Lower lobe of right lung (tissue), 2 donors: ENCODE results near the gene IQCM. TPM values are rescaled to one million over a fixed set of nuclear protein-coding genes. Genes with fewer than 3 reads are reported as not detected.

Experiments
- ATAC-seq, 2 donors: fragments of 200-7000 bp; cut with Tn5 transposase; one replicate each; pipeline ENCODE4 v1.9.1; 2020 to 2022; ENCODE audit warnings: mild to moderate bottlenecking in 2 of 2, moderate library complexity in 2 of 2
- DNase-seq: peaks from one replicate; pipeline ENCODE4 v3.0.0-alpha.2; 2020
- H3K27ac ChIP-seq: fragments of 200-600 bp; one replicate; pipeline ENCODE4 v1.8.0; 2022
- H3K27me3 ChIP-seq: fragments of 200-600 bp; one replicate; pipeline ENCODE4 v1.8.0; 2022; ENCODE audit warnings: low read depth
- H3K36me3 ChIP-seq: fragments of 200-600 bp; one replicate; pipeline ENCODE4 v1.8.0; 2022; ENCODE audit warnings: mild to moderate bottlenecking
- H3K4me1 ChIP-seq: fragments of 200-600 bp; one replicate; pipeline ENCODE4 v1.8.0; 2022
- H3K4me3 ChIP-seq: fragments of 200-600 bp; one replicate; pipeline ENCODE4 v1.8.0; 2022; ENCODE audit warnings: mild to moderate bottlenecking
- H3K9me3 ChIP-seq: fragments of 200-600 bp; one replicate; pipeline ENCODE4 v1.8.0; 2022
- CTCF ChIP-seq: fragments of 200-600 bp; IDR thresholded peaks from one replicate; pipeline ENCODE4 v1.8.0; 2022; ENCODE audit warnings: antibody characterized with exemption, mild to moderate bottlenecking
- intact Hi-C: fragments of 100-400 bp; cut with DNase I; formaldehyde crosslinking; loops from one replicate; pipeline ENCODE4 v1.11.0; 2022
- total RNA-seq: library from RNA; stranded (reverse); fragmentation: NEBNext Ultra II Directional; extraction: Animal tissue kit (Norgen Biotek cat#: 25700); gene quantifications from one replicate; pipeline ENCODE4 v1.2.1, GENCODE V29; 2021
- donor health status: DM: no; HTN: yes; CAD: no; lungs with severe emphysema.

IQCM gene
- total RNA-seq, 1 donor from 2014 or later: not detected

GRCh38 chr4:149835280-149835679, 19.6 kb upstream of the IQCM start:
- Histone ChIP-seq H3K4me3 (no peak overlapping the region), H3K27me3 (no peaks in the 10 kb centered on the region), H3K27ac (no peak overlapping the region), H3K4me1 (no peaks in the 10 kb centered on the region), H3K9me3 (no peaks in the 10 kb centered on the region), H3K36me3 (no peaks in the 10 kb centered on the region)
- no peak for TF ChIP-seq CTCF
- intact Hi-C loops: no loop called here
- DNase-seq (peak; percentile 24), ATAC-seq (no peak)

GRCh38 chr4:149831656-149832208, 16.1 kb upstream of the IQCM start:
- no peak for TF ChIP-seq CTCF
- Histone ChIP-seq H3K27ac (no peak overlapping the region), H3K9me3 (no peaks in the 10 kb centered on the region), H3K4me1 (no peaks in the 10 kb centered on the region), H3K36me3 (no peaks in the 10 kb centered on the region), H3K4me3 (no peak overlapping the region), H3K27me3 (no peaks in the 10 kb centered on the region)
- no peak for DNase-seq
- intact Hi-C loops: no loop called here
- ATAC-seq: no peak

GRCh38 chr4:149830823-149831222, 15.2 kb upstream of the IQCM start:
- DNase-seq: no peak
- no peak for TF ChIP-seq CTCF
- Histone ChIP-seq H3K27me3 (no peaks in the 10 kb centered on the region), H3K4me3 (no peak overlapping the region), H3K27ac (no peak overlapping the region), H3K36me3 (no peaks in the 10 kb centered on the region), H3K9me3 (no peaks in the 10 kb centered on the region), H3K4me1 (no peaks in the 10 kb centered on the region)
- ATAC-seq: no peak
- intact Hi-C loops: no loop called here

GRCh38 chr4:149825336-149825735, 9.7 kb upstream of the IQCM start:
- no peak for ATAC-seq
- intact Hi-C loops: no loop called here
- no peak overlapping the region for H3K27ac ChIP-seq
- H3K9me3 ChIP-seq: no peaks in the 10 kb centered on the region
- no peaks in the 10 kb centered on the region for H3K36me3 ChIP-seq
- no peak for DNase-seq
- no peak for TF ChIP-seq CTCF
- H3K4me3 ChIP-seq: no peak overlapping the region
- no peaks in the 10 kb centered on the region for H3K4me1 ChIP-seq
- H3K27me3 ChIP-seq: no peaks in the 10 kb centered on the region

- Histone ChIP-seq H3K36me3 (no peaks in the 10 kb centered on the region), H3K27ac (no peak overlapping the region), H3K9me3 (no peaks in the 10 kb centered on the region), H3K4me1 (no peaks in the 10 kb centered on the region), H3K4me3 (no peak overlapping the region), H3K27me3 (no peaks in the 10 kb centered on the region)
- ATAC-seq: no peak
- intact Hi-C loops: no loop called here
- no peak for DNase-seq
- TF ChIP-seq CTCF: no peak
Measured at GRCh38 chr4:149823769-149824221, 8.2 kb upstream of the IQCM start.
